H54 (cell line): ENCODE results near the gene SYNJ1.
A peak's percentile ranks its signal among the peaks of the same experiment; 100 is the strongest.
"Not testable (repeated sequence)": the region's sequence is repeated elsewhere in the genome, so short reads cannot be mapped to it uniquely, and the experiment has no call there.

ENCODE experiments used
- DNase-seq: peaks from one replicate; pipeline ENCODE4 v3.0.0; 2011; ENCODE audit warnings: low spot score, mixed read lengths; ENCODE audit not compliant: insufficient read length
- FAIRE-seq: peaks from 3 replicates; lab custom pipeline; 2011; peaks lifted over from hg19 to GRCh38; lab: Jason Lieb, UNC
- POLR2A ChIP-seq: IDR thresholded peaks from 2 replicates; pipeline ENCODE4 v1.6.1; 2011; ENCODE audit warnings: low read depth, mild to moderate bottlenecking, low read length

SYNJ1 gene

DNA sequence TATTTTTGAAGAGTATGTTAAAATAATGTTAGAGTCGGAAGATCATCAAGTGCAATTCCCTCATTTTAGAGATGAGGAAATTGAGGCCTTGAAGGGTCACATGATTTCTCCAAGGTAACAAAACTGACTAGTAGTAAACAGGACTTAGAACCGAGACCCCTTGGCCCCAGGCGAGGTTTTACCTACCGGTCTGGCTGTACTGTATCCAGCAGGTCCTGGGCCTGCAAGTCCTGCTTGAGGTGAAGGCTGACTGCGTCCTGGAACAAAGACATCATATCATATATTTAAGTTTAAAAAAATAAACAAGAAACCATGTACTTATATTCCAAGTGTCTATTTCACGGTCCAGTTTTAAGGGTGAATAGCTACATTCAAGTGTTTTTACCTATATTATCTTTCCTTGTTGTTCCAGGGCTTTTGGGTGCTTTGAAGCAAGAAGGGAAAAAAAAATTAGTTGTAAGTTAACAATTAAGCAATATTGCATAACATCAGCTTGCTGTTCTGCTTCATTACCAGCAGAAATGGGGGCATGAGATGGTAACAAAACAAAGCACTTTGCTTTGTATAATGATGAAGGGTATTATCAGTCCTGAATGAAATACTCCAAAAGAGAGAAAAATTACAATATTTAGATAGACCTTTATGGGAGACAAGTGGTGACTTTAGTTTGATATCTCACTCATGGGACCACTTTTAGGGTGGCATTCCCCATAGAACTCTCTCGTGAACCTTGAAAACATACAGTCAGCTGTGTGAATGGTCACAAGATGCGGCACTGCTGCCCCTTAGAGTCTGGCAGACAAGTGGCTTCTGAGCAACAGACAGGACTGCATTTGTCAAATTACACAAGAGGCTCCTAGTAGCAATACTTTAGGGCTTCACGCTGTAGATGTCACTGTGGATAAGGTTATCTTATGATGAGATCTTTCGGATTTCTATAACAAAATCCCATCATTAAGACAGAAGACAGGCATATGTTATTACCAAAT is 85.8 kb downstream of the SYNJ1 start:
- FAIRE-seq, result no peak
- no peak for TF ChIP-seq POLR2A
- no peak for DNase-seq

DNA sequence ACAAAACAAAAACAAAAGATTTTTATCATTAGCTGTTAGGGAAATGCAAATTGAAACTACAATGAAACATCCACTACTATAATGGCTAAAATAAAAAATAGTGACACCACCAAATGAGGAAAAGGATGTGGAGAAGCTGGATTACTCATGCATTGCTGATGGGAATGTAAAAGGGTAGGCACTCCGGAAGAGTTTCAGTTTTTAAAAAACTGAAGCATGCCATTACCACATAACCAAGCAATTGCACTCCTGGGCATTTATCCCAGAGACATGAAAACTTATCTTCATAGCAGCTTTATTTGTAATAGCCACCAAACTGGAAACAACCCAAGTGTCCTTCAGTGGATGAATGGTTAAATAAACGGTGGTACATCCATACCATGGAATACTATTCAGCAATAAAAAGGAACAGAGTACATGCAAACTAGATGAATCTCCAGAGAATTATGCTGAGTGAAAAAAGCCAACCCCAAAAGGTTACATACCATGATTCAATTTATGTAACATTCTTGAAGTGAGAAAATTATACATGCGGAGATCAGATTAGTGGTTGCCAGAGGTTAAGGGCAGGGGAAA is 101.1 kb downstream of the SYNJ1 start:
- no peak for TF ChIP-seq POLR2A
- DNase-seq, result no peak
- FAIRE-seq, result no peak

- FAIRE-seq, DNase-seq: not testable (repeated sequence)
Measured at GRCh38 chr21:32618218-32618617, 109.6 kb downstream of the SYNJ1 start.

DNA sequence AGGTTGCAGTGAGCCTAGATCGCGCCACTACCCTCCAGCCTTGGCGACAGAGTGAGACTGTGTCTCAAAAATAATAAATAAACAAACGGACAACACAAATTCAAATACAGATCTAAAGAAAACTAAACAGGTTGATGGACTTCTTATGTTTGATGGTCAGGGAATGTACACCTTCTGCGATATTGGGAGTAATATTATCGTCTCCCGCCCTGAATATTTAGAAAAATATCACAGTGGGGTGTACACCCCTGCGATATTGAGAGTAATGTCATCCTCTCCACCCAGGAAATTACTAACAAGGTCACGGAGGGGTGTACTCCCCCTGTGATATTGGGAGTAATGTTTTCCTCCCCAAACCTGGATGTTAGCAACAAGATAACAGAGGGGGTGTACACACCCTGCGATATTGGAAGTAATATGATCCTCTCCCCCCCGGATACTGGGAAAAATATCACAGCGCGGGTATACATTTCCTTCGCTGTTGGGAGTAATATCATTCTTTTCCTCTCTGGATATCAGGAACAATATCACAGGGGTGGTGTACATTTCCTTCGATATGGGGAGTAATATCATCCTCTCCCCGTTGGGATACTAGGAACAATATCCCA is 114.3 kb downstream of the SYNJ1 start:
- no peak for TF ChIP-seq POLR2A
- DNase-seq, result no peak
- no peak for FAIRE-seq

GRCh38 chr21:32612999-32613337 is 114.8 kb downstream of the SYNJ1 start:
- no peak for FAIRE-seq
- no peak for DNase-seq
- TF ChIP-seq POLR2A, result no peak

DNA sequence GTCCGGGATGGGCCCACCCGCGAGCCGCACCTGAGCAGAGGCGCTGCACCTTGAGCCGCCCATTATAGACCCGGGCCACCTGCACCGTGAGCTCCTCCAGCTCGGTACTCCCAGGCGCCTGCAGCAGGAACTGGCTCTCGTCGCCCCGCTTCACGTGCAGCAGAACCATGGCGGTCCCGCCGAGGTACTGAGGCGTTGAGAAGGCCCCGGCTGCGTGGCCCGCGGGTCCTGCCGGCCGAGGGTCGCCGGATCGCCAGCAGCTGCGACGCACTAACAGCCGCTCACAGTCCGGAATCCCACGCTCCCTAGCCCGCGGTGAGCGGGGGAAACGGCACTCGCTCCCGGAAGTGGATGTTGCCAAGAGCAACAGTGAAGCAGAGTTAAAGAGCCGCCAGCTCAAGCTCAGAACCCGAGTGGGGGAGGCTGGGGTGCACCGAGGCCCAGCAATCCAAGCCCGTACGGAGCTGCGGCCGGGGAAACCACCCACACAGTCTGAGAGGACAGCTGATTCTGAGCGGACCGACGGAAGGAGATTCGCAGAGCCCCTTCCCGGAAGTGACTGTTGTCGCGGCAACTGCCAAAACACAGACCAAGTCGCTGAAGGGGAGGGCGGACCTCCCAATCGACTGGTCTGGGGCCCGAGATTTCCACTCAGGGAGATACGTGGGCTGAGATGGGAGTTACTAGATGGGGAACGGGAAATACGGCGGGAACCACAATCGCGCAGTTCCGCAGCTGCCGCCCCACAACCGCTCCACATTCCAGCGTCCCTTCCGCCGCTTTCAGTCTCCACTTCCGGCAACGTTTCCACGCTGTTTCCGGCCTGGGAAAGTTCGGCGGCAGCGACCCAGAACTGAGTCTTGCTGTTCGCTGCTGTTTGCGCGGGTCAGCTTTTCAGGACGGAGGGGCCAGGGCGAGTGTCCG is 115.5 kb downstream of the SYNJ1 start, which contains the start of gene CFAP298:
TSS of gene CFAP298 (minus strand) at position 303 of the 924 bp plus-strand sequence. CDS start at position 169, 134 bp downstream.
- no peak for FAIRE-seq
- DNase-seq, result peak; percentile 86
- TF ChIP-seq POLR2A, result peak; percentile 93

GRCh38 chr21:32611471-32611997 is 116.3 kb downstream of the SYNJ1 start:
- peak; percentile 35 for DNase-seq
- no peak for FAIRE-seq
- no peak for TF ChIP-seq POLR2A

GRCh38 chr21:32610940-32611339 is 116.9 kb downstream of the SYNJ1 start:
- not testable (repeated sequence) for DNase-seq, FAIRE-seq

- DNase-seq (no peak), FAIRE-seq (no peak)
- TF ChIP-seq POLR2A, result no peak
Measured at GRCh38 chr21:32608851-32609250, 119.0 kb downstream of the SYNJ1 start.

DNA sequence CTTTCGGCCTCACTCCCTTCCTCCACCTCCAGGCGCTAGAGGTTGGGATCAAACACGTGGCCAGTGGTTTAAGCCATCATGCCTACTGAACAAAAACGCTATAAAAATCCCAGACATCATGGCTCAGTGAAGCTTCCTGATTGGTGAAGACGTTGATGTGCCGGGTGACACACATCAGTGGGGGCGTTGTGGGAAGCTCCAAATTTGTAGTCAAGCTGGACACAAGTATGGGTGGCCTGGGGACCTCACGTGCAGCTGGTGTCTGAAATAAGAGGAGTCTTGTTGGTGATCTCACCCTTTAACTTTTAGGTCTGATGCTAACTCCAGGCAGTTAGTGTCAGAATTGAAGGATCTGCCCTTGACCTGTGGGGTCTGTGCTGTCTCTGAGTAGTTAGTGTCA is 122.3 kb downstream of the SYNJ1 start:
- DNase-seq (no peak), FAIRE-seq (no peak)
- TF ChIP-seq POLR2A, result no peak

GRCh38 chr21:32604464-32604863 is 123.3 kb downstream of the SYNJ1 start:
- DNase-seq (no peak), FAIRE-seq (no peak)
- TF ChIP-seq POLR2A, result no peak

DNA sequence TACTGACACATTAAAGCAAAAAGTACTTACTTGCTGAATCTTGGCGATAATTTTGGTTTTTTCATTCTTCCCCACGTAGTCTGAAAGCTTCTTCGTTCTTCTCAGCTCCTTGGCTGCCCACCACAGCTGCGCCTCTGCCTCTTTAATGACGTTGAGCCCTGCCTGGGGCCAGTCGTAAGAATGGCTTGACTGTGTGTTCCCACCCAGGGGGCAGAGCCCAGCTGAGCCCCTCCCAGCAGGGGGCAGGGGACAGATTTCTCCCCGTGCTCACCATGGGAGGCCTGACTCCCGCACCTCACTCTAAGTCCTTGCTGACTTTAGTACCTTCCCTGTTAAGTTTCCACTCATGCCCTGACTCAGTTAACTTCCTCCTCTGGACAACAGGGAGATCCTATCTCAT is 124.7 kb downstream of the SYNJ1 start:
- TF ChIP-seq POLR2A, result no peak
- FAIRE-seq (no peak), DNase-seq (no peak)

DNA sequence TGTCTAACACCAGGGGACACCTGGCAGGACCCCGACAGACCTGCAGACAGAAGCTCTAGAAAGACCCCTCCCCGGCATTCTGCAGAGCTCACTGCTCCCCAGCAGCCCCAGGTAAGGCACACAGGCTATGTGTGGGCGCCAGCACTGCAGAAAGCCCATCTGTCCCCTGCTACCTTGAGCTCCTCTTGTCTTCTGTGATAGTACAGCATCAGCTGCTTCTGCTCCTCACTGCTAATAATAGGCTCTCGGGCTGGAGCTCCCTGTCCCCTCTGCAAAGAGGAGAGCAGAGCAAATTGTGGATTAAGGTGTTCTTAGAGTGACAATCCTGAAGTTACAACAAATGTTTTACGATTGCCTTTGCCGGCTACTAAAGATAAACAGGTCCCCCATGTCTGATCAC is 125.7 kb downstream of the SYNJ1 start:
- FAIRE-seq (no peak), DNase-seq (no peak)
- TF ChIP-seq POLR2A, result no peak

GRCh38 chr21:32599526-32599925 is 128.3 kb downstream of the SYNJ1 start:
- DNase-seq (no peak), FAIRE-seq (no peak)
- no peak for TF ChIP-seq POLR2A
